Stimulated activated memory B cell treated with anti-CD40 and anti-IgM and Interleukin-4, amounts not matched to agents 10 μg/mL and 1 μg/mL and 100 μg/mL, for 72 hours (primary cell): Measurements from ENCODE around the gene BAD.
"Not testable (repeated sequence)": the region's sequence is repeated elsewhere in the genome, so short reads cannot be mapped to it uniquely, and the experiment has no call there.

ENCODE experiments used
- ATAC-seq: fragments of 150-1000 bp; cut with Tn5 transposase; 2 replicates; pipeline ENCODE4 v1.10.0; 2021
- H3K27ac Mint-ChIP-seq: one replicate; pipeline ENCODE4 v1.8.0; 2022; ENCODE audit warnings: mild to moderate bottlenecking, mixed read lengths
- H3K27me3 Mint-ChIP-seq: one replicate; pipeline ENCODE4 v1.8.0; 2022; ENCODE audit warnings: mixed read lengths
- H3K36me3 Mint-ChIP-seq: one replicate; pipeline ENCODE4 v1.8.0; 2022; ENCODE audit warnings: mixed read lengths
- H3K4me1 Mint-ChIP-seq: one replicate; pipeline ENCODE4 v1.8.0; 2022; ENCODE audit warnings: mixed read lengths
- H3K4me3 Mint-ChIP-seq: one replicate; pipeline ENCODE4 v1.8.0; 2022; ENCODE audit warnings: mild to moderate bottlenecking, moderate library complexity, mixed read lengths
- H3K9me3 Mint-ChIP-seq: one replicate; pipeline ENCODE4 v1.8.0; 2022; ENCODE audit warnings: mixed read lengths

The BAD gene

GRCh38 chr11:64284048-64284961 lies at the start of gene BAD:
Gene BAD, minus strand, starts transcription at chr11:64284665. Its CDS starts 297 bp downstream, at chr11:64284368.
- Mint-ChIP-seq H3K4me1 (peaks cover 35% of the 10 kb centered on the region), H3K27me3 (no peaks in the 10 kb centered on the region), H3K9me3 (no peaks in the 10 kb centered on the region), H3K36me3 (peaks cover 27% of the 10 kb centered on the region), H3K4me3 (peak within 1 kb of the TSS; percentile 94), H3K27ac (peak within 1 kb of the TSS; percentile 93)
- peak; percentile 90 for ATAC-seq

- ATAC-seq: no peak
- H3K4me1 Mint-ChIP-seq: peaks cover 34% of the 10 kb centered on the region
- no peak overlapping the region for H3K4me3 Mint-ChIP-seq
- H3K27me3 Mint-ChIP-seq: no peaks in the 10 kb centered on the region
- H3K9me3 Mint-ChIP-seq: no peaks in the 10 kb centered on the region
- no peaks in the 10 kb centered on the region for H3K36me3 Mint-ChIP-seq
- no peak overlapping the region for H3K27ac Mint-ChIP-seq
These were observed 49.1 kb upstream of the BAD start for GRCh38 chr11:64333556-64333955.

- ATAC-seq: peak; percentile 90
- Mint-ChIP-seq H3K9me3 (peaks cover 3% of the 10 kb centered on the region), H3K4me1 (peaks cover 33% of the 10 kb centered on the region), H3K4me3 (peak overlapping the region; percentile 24), H3K27me3 (no peaks in the 10 kb centered on the region), H3K36me3 (no peaks in the 10 kb centered on the region), H3K27ac (peak overlapping the region; percentile 36)
These were observed 47.3 kb upstream of the BAD start for GRCh38 chr11:64331569-64332371.

- H3K27me3 Mint-ChIP-seq: no peaks in the 10 kb centered on the region
- peaks cover 3% of the 10 kb centered on the region for H3K9me3 Mint-ChIP-seq
- H3K36me3 Mint-ChIP-seq: no peaks in the 10 kb centered on the region
- no peak overlapping the region for H3K4me3 Mint-ChIP-seq
- no peak for ATAC-seq
- peaks cover 27% of the 10 kb centered on the region for H3K4me1 Mint-ChIP-seq
- H3K27ac Mint-ChIP-seq: peak overlapping the region; percentile 36
These were observed 46.4 kb upstream of the BAD start for GRCh38 chr11:64330888-64331287.

DNA sequence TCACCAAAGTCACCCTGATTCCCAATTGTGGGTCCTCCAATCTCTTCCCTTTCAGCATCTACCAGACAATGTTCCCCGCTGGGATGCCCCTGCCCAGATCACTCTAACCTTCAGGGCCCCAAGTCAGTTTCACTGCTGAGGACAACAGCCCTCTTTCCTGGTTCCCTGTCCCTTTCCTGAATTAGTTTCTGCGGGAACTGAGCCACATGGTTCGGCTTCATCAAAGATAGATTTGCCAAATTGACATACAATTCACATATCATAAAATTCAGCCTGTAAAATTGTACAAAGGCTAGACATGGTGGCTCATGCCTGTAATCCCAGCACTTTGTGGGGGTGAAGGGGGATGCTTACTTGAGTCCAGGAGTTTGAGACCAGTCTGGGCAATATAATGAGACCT lies 43.5 kb upstream of the BAD start:
- ATAC-seq: no peak
- Mint-ChIP-seq H3K27me3 (no peaks in the 10 kb centered on the region), H3K27ac (no peak overlapping the region)

GRCh38 chr11:64327375-64327774 lies 42.9 kb upstream of the BAD start:
- no peak for ATAC-seq
- no peak overlapping the region for H3K27ac Mint-ChIP-seq
- H3K4me1 Mint-ChIP-seq: peaks cover 13% of the 10 kb centered on the region
- no peak overlapping the region for H3K4me3 Mint-ChIP-seq
- no peaks in the 10 kb centered on the region for H3K27me3 Mint-ChIP-seq
- peaks cover 3% of the 10 kb centered on the region for H3K9me3 Mint-ChIP-seq
- no peaks in the 10 kb centered on the region for H3K36me3 Mint-ChIP-seq

More for the DNA sequence above, 43.5 kb upstream of the BAD start:
- Mint-ChIP-seq H3K9me3 (peaks cover 3% of the 10 kb centered on the region), H3K4me3 (no peak overlapping the region), H3K4me1 (peaks cover 13% of the 10 kb centered on the region), H3K36me3 (no peaks in the 10 kb centered on the region)

DNA sequence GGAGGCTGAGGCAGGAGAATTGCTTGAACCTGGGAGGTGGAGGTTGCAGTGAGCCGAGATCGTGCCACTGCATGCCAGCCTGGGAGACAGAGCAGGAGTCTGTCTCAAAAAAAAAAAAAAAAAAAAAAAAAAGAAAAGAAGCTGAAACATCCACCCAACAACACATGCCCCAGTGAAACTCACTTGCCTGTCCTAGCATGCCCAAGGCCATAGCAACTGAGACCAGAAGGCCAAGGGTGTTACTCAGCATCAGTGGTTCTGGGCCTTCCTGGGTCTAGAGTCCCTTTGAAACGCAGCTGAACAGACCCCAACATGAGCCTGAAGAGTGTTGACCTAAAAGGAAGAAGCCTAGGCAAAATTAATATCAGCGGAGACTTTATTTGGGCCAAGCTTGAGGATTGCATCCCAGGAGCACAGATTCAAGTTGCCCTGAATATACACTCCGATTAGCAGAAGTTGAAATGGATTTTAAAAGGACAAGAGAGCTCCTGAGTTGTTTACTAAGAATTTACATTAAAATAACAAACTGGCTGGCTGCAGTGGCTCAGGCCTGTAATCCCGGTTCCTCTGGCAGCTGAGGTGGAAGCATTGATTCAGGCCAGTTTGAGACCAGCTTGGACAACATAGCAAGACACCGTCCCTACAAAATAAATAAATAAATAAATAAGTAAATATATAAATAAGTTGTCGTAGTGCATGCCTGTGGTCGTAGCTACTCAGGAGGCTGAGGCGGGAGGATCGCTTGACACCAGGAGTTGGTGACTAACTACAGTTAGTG lies 40.4 kb upstream of the BAD start:
- no peak overlapping the region for H3K4me3 Mint-ChIP-seq
- ATAC-seq: no peak
- H3K36me3 Mint-ChIP-seq: peaks cover 25% of the 10 kb centered on the region
- H3K27me3 Mint-ChIP-seq: no peaks in the 10 kb centered on the region
- no peak overlapping the region for H3K27ac Mint-ChIP-seq
- H3K4me1 Mint-ChIP-seq: peaks cover 6% of the 10 kb centered on the region
- peaks cover 3% of the 10 kb centered on the region for H3K9me3 Mint-ChIP-seq

- not testable (repeated sequence) for H3K9me3 Mint-ChIP-seq, H3K4me3 Mint-ChIP-seq, H3K27ac Mint-ChIP-seq, ATAC-seq, H3K27me3 Mint-ChIP-seq
- peaks cover 15% of the 10 kb centered on the region for H3K4me1 Mint-ChIP-seq
- H3K36me3 Mint-ChIP-seq: peaks cover 25% of the 10 kb centered on the region
These were observed 39.5 kb upstream of the BAD start for GRCh38 chr11:64323984-64324383.

DNA sequence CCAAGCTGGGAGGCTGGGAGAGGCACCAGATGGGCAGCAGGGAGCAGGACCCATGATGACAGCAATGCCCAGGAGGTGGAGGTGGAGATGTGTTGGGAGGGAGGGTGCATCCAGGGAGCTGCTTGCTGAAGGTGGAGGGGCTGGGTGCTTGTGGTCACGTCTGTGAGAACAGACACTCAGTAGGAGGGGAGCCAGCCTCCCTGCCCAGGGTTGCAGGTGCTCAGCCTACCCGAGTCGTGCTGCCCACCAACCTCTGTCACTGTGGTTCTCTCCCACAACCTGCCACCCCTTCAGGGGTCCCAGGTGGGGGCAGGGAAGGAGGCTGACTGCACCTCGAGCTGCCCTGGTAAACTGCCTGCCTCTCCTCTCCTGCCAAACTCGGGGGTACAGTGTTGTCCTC lies 38.9 kb upstream of the BAD start:
- Mint-ChIP-seq H3K27ac (no peak overlapping the region), H3K4me3 (no peak overlapping the region), H3K36me3 (peaks cover 25% of the 10 kb centered on the region), H3K27me3 (no peaks in the 10 kb centered on the region), H3K4me1 (peaks cover 19% of the 10 kb centered on the region), H3K9me3 (peaks cover 3% of the 10 kb centered on the region)
- ATAC-seq: no peak

GRCh38 chr11:64322925-64323260 lies 38.4 kb upstream of the BAD start:
- peaks cover 25% of the 10 kb centered on the region for H3K36me3 Mint-ChIP-seq
- H3K4me1 Mint-ChIP-seq: peaks cover 19% of the 10 kb centered on the region
- no peaks in the 10 kb centered on the region for H3K27me3 Mint-ChIP-seq
- H3K4me3 Mint-ChIP-seq: no peak overlapping the region
- peaks cover 3% of the 10 kb centered on the region for H3K9me3 Mint-ChIP-seq
- ATAC-seq: no peak
- no peak overlapping the region for H3K27ac Mint-ChIP-seq

- Mint-ChIP-seq H3K9me3 (no peaks in the 10 kb centered on the region), H3K4me3 (no peak overlapping the region), H3K36me3 (peaks cover 25% of the 10 kb centered on the region), H3K27me3 (no peaks in the 10 kb centered on the region), H3K4me1 (peaks cover 26% of the 10 kb centered on the region), H3K27ac (no peak overlapping the region)
- ATAC-seq: no peak
These were observed 37.1 kb upstream of the BAD start for GRCh38 chr11:64321533-64321932.

- Mint-ChIP-seq H3K4me1 (peaks cover 32% of the 10 kb centered on the region), H3K9me3 (no peaks in the 10 kb centered on the region), H3K4me3 (no peak overlapping the region), H3K36me3 (peaks cover 25% of the 10 kb centered on the region), H3K27ac (no peak overlapping the region), H3K27me3 (no peaks in the 10 kb centered on the region)
- ATAC-seq: no peak
These were observed 36.6 kb upstream of the BAD start for GRCh38 chr11:64321026-64321425.

DNA sequence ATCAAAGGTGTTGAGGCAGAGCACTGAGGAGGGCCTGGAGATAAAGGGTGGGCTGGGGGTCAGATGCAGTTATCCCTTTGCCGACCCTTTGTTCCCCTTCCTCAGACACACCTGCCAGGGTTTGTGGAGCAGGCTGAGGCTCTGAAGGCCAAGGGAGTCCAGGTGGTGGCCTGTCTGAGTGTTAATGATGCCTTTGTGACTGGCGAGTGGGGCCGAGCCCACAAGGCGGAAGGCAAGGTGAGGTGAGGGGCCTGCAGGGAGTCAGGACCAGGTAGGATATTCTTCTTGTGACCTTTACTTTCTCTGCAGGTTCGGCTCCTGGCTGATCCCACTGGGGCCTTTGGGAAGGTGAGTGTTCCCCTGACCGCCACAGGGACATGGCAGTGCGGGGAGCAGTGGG lies 36.1 kb upstream of the BAD start:
- peaks cover 25% of the 10 kb centered on the region for H3K36me3 Mint-ChIP-seq
- H3K9me3 Mint-ChIP-seq: no peaks in the 10 kb centered on the region
- no peak for ATAC-seq
- peaks cover 32% of the 10 kb centered on the region for H3K4me1 Mint-ChIP-seq
- no peaks in the 10 kb centered on the region for H3K27me3 Mint-ChIP-seq
- no peak overlapping the region for H3K4me3 Mint-ChIP-seq
- no peak overlapping the region for H3K27ac Mint-ChIP-seq

DNA sequence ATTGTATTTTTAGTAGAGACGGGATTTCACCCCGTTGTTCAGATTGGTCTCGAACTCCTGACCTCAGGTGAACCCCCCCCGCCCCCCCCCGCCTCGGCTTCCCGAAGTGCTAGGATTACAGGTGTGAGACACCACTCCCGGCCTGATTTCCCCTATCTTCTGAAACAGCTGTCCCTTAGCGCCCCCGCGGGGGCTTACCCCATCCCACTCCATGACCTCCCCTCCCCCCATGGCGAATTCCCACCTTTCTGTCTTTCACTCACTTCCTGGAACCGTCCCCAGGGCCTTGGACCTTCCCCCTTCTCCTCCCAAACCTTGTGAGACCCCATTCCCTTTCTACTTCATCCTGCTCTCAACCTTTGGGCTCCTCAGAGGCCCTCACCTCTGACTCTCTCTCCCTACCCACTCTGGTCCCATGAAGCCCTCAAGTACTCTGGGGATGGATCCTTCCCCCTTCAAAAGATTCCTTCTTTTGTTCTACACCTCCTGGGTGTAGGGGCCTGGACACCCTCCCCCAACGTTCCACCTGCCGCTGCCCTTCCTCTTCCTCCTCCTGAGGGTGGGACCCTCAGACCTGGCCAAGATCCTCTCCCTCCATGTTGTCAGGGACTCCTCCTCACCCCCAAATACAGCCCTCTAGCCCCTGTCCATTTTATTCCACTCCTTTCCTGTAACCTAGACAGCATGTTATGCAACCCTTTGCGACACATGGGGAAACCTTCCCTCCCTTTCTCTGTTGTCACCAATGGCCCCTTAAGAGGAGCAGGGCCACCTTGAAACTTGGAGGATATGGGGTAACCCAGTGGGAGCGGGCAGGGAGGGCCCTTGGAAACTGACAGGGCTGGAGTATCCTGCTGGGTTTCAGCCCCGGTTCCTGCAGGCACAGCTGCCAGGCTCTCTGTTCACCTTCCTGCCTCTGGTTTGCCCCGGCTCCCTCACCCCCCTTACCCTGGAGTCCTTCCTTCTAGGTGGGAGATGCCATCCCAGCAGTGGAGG lies 34.6 kb upstream of the BAD start:
- Mint-ChIP-seq H3K4me1 (peaks cover 32% of the 10 kb centered on the region), H3K27me3 (no peaks in the 10 kb centered on the region), H3K27ac (peak overlapping the region; percentile 99), H3K4me3 (peak overlapping the region; percentile 91), H3K36me3 (peaks cover 36% of the 10 kb centered on the region), H3K9me3 (no peaks in the 10 kb centered on the region)
- ATAC-seq: no peak
